B cell (primary cell): ENCODE data around the gene TPP2. TPM values are rescaled to one million over a fixed set of nuclear protein-coding genes. Genes with fewer than 3 reads are reported as not detected.

Experiments used
- ATAC-seq: fragments of 200-7000 bp; cut with Tn5 transposase; one replicate; pipeline ENCODE4 v1.10.0; 2021; ENCODE audit warnings: low read depth, mild to moderate bottlenecking, moderate number of reproducible peaks, moderate library complexity
- CTCF ChIA-PET: fragments of 350-600 bp; sonication (Branson Sonifier 250); formaldehyde crosslinking; loops from one replicate; lab custom pipeline; 2021; ENCODE audit warnings: antibody characterized with exemption, inconsistent platforms; lab: Charles Lee
- POLR2A ChIA-PET: fragments of 350-600 bp; sonication (Branson Sonifier 250); formaldehyde crosslinking; loops from one replicate; lab custom pipeline; 2021; ENCODE audit warnings: antibody characterized with exemption; lab: Charles Lee
- DNase-seq: peaks from one replicate; pipeline ENCODE4 v3.0.0; 2013
- H2AFZ ChIP-seq: 2 replicates; pipeline ENCODE4 v1.6.1; 2012; ENCODE audit warnings: mild to moderate bottlenecking, low read depth, low read length; ENCODE audit not compliant: insufficient read depth, poor library complexity, severe bottlenecking
- H3K27ac ChIP-seq, 2 donors: 1 replicate in 1 of 2; 2 replicates in 1 of 2; pipeline ENCODE4 v1.5.1; 2012 to 2013; ENCODE audit warnings: low read length in 2 of 2, mild to moderate bottlenecking in 2 of 2, moderate library complexity in 1 of 2
- H3K27me3 ChIP-seq, 4 experiments: fragments of 200-600 bp in 1 of 4; sonication (generic) in 1 of 4; replicated peaks in 1 of 4; 1 replicate in 2 of 4; 2 replicates in 2 of 4; pipeline versions ENCODE4 v1.6.1 to v1.7.0; 2013 to 2016; ENCODE audit warnings: low read length in 3 of 4, mild to moderate bottlenecking in 2 of 4, mixed read lengths in 1 of 4, moderate library complexity in 1 of 4; ENCODE audit not compliant: insufficient read depth in 4 of 4, control insufficient read depth in 3 of 4; ENCODE audit errors: control extremely low read depth in 1 of 4
- H3K36me3 ChIP-seq, 2 experiments: replicated peaks in 1 of 2; 1 replicate in 1 of 2; 2 replicates in 1 of 2; pipeline versions ENCODE4 v1.6.1 to v1.7.1; 2013; ENCODE audit warnings: low read length in 1 of 2; ENCODE audit not compliant: insufficient read depth in 2 of 2, control insufficient read depth in 1 of 2; ENCODE audit errors: control extremely low read depth in 1 of 2, extremely low read depth in 1 of 2
- H3K4me1 ChIP-seq, 2 donors: fragments of 200-600 bp in 1 of 2; sonication (generic) in 1 of 2; 1 replicate in 1 of 2; 2 replicates in 1 of 2; pipeline versions ENCODE4 v1.5.1 to v1.6.1; 2013 to 2017; ENCODE audit warnings: low read length in 2 of 2; ENCODE audit not compliant: control insufficient read depth in 2 of 2, insufficient read depth in 2 of 2
- H3K4me2 ChIP-seq: replicated peaks from 2 replicates; pipeline ENCODE3; 2012; ENCODE audit warnings: mild to moderate bottlenecking, low read depth, low read length; ENCODE audit not compliant: poor library complexity, severe bottlenecking
- H3K4me3 ChIP-seq, 5 experiments: fragments of 200-600 bp in 1 of 5; sonication (generic) in 1 of 5; 1 replicate in 3 of 5; 2 replicates in 2 of 5; pipeline versions ENCODE4 v1.5.1 to v1.7.0; 2011 to 2016; ENCODE audit warnings: low read length in 4 of 5, mild to moderate bottlenecking in 4 of 5, low read depth in 2 of 5, control low read depth in 1 of 5, moderate library complexity in 1 of 5; ENCODE audit not compliant: insufficient read depth in 1 of 5; ENCODE audit errors: control extremely low read depth in 1 of 5, extremely low read depth in 1 of 5
- H3K79me2 ChIP-seq: fragments of 200-600 bp; sonication (generic); one replicate; pipeline ENCODE4 v1.6.0; 2016; ENCODE audit warnings: low read length; ENCODE audit not compliant: control insufficient read depth, insufficient read depth
- H3K9ac ChIP-seq: fragments of 200-600 bp; sonication (generic); 2 replicates; pipeline ENCODE4 v1.6.1; 2017; ENCODE audit warnings: mild to moderate bottlenecking, low read length, moderate library complexity
- H3K9me3 ChIP-seq, 3 donors: one replicate each; pipeline versions ENCODE4 v1.6.1 to v1.7.1; 2013; ENCODE audit warnings: low read length in 2 of 3; ENCODE audit not compliant: control insufficient read depth in 2 of 3, insufficient read depth in 1 of 3; ENCODE audit errors: control extremely low read depth in 1 of 3
- H4K20me1 ChIP-seq: 2 replicates; pipeline ENCODE4 v1.6.0; 2012; ENCODE audit warnings: mild to moderate bottlenecking, low read length; ENCODE audit not compliant: insufficient read depth, control insufficient read depth, poor library complexity, severe bottlenecking
- H3K27ac Mint-ChIP-seq: one replicate; pipeline ENCODE4 v1.8.0; 2021; ENCODE audit warnings: mixed read lengths
- H3K27me3 Mint-ChIP-seq: one replicate; pipeline ENCODE4 v1.8.0; 2021; ENCODE audit warnings: mixed read lengths
- H3K4me1 Mint-ChIP-seq: one replicate; pipeline ENCODE4 v1.8.0; 2021; ENCODE audit warnings: mixed read lengths
- H3K4me3 Mint-ChIP-seq: one replicate; pipeline ENCODE4 v1.8.0; 2021; ENCODE audit warnings: mixed read lengths
- H3K9me3 Mint-ChIP-seq: one replicate; pipeline ENCODE4 v1.8.0; 2022; ENCODE audit warnings: mixed read lengths; ENCODE audit not compliant: insufficient read depth
- CTCF ChIP-seq: fragments of 200-600 bp; IDR thresholded peaks from one replicate; pipeline ENCODE4 v1.8.0; 2022; ENCODE audit warnings: antibody characterized with exemption, mild to moderate bottlenecking
- EZH2 ChIP-seq: IDR thresholded peaks from 2 replicates; pipeline ENCODE4 v1.6.1; 2012; ENCODE audit warnings: borderline replicate concordance, low read depth, mild to moderate bottlenecking, moderate library complexity, low read length; ENCODE audit not compliant: insufficient read depth, poor library complexity, severe bottlenecking
- WGBS: methylation state at CpG from one replicate; pipeline ENCODE4 v1.1.5; 2013; ENCODE audit warnings: missing lambda C conversion rate; ENCODE audit not compliant: insufficient coverage; 5-methylcytosine and 5-hydroxymethylcytosine counted together
- intact Hi-C: fragments of 100-400 bp; cut with micrococcal nuclease; formaldehyde crosslinking; loops from one replicate; pipeline ENCODE4 v1.10.0; 2022
- polyA plus RNA-seq: library from polyadenylated mRNA; depleted of rRNA; stranded (reverse); fragments of >200 nt; gene quantifications from 2 replicates; pipeline ENCODE4 v1.2.3, GENCODE V29; 2012
- total RNA-seq, 2 donors: library from RNA; stranded (reverse); fragments of 120-200 nt in 1 of 2; gene quantifications; 1 replicate in 1 of 2; 2 replicates in 1 of 2; pipeline versions ENCODE4 v1.2.3 to v1.2.4, GENCODE V29; 2013 to 2022

Gene TPP2
- total and polyA plus RNA-seq, 2 donors (not counting 1 experiment from before 2014, with no cell fraction given): 22.1 to 51.1 TPM

- 94% methylated on average over 4 of the region's 7 CpGs for WGBS
- H3K4me1 ChIP-seq: no peaks in the 10 kb centered on the region
- no peak overlapping the region for H2AFZ ChIP-seq
- ChIA-PET POLR2A (no interaction called here), CTCF (no interaction called here)
- peaks cover 1% of the 10 kb centered on the region for H3K4me1 Mint-ChIP-seq
- peaks cover 0 to 10% (median 4%) of the 10 kb centered on the region in 4 experiments for H3K27me3 ChIP-seq
- peaks cover under 1% of the 10 kb centered on the region for H3K9me3 Mint-ChIP-seq
- ATAC-seq (no peak), DNase-seq (no peak)
- H3K4me3 ChIP-seq: no peak overlapping the region
- H3K9ac ChIP-seq: no peak overlapping the region
- no peak overlapping the region for H3K27ac Mint-ChIP-seq
- no peaks in the 10 kb centered on the region for H4K20me1 ChIP-seq
- no peak overlapping the region for H3K4me2 ChIP-seq
- no peaks in the 10 kb centered on the region for H3K36me3 ChIP-seq
- H3K9me3 ChIP-seq: no peaks in the 10 kb centered on the region
- no peak overlapping the region for H3K27ac ChIP-seq
- TF ChIP-seq EZH2: no peak
- no peak for TF ChIP-seq CTCF
- H3K27me3 Mint-ChIP-seq: peaks cover 20% of the 10 kb centered on the region
- intact Hi-C loops: no loop called here
- H3K4me3 Mint-ChIP-seq: no peak overlapping the region
- no peaks in the 10 kb centered on the region for H3K79me2 ChIP-seq
Measured at GRCh38 chr13:102687520-102687919, 90.7 kb downstream of the TPP2 start.

- H4K20me1 ChIP-seq: no peaks in the 10 kb centered on the region
- intact Hi-C loops: no loop called here
- TF ChIP-seq EZH2: no peak
- TF ChIP-seq CTCF: no peak
- no peaks in the 10 kb centered on the region for H3K9me3 ChIP-seq
- DNase-seq: no peak
- no peaks in the 10 kb centered on the region for H3K36me3 ChIP-seq
- no peaks in the 10 kb centered on the region for H3K4me1 ChIP-seq
- no peak overlapping the region for H3K27ac Mint-ChIP-seq
- H3K27me3 Mint-ChIP-seq: peaks cover 28% of the 10 kb centered on the region
- no peak overlapping the region for H3K4me3 ChIP-seq
- H3K27ac ChIP-seq: no peak overlapping the region
- ChIA-PET CTCF (no interaction called here), POLR2A (no interaction called here)
- no peaks in the 10 kb centered on the region for H3K79me2 ChIP-seq
- no peak overlapping the region for H3K9ac ChIP-seq
- no peaks in the 10 kb centered on the region for H3K4me1 Mint-ChIP-seq
- no peak overlapping the region for H3K4me3 Mint-ChIP-seq
- no peak for ATAC-seq
- peaks cover 0 to 15% (median 4%) of the 10 kb centered on the region in 4 experiments for H3K27me3 ChIP-seq
- H3K9me3 Mint-ChIP-seq: no peaks in the 10 kb centered on the region
- H2AFZ ChIP-seq: no peak overlapping the region
- H3K4me2 ChIP-seq: no peak overlapping the region
- WGBS: 55% methylated on average over 7 of the region's 13 CpGs
Measured at GRCh38 chr13:102688306-102688973, 91.7 kb downstream of the TPP2 start.
